Colonic mucosa (tissue), 4 donors: ENCODE results near the gene TEX10. TPM values are rescaled to one million over a fixed set of nuclear protein-coding genes. Genes with fewer than 3 reads are reported as not detected.
A peak's percentile ranks its signal among the peaks of the same experiment; 100 is the strongest.
"Not testable (repeated sequence)": the region's sequence is repeated elsewhere in the genome, so short reads cannot be mapped to it uniquely, and the experiment has no call there.

Experiments
- DNase-seq: peaks from one replicate; pipeline ENCODE4 v3.0.0-alpha.2; 2020
- H3K27ac ChIP-seq: fragments of 200-600 bp; one replicate; pipeline ENCODE4 v1.8.0; 2021
- H3K27me3 ChIP-seq: fragments of 200-600 bp; one replicate; pipeline ENCODE4 v1.8.0; 2021
- H3K36me3 ChIP-seq: fragments of 200-600 bp; one replicate; pipeline ENCODE4 v1.8.0; 2021
- H3K4me1 ChIP-seq: fragments of 200-600 bp; one replicate; pipeline ENCODE4 v1.8.0; 2021; ENCODE audit warnings: mild to moderate bottlenecking
- H3K4me3 ChIP-seq: fragments of 200-600 bp; one replicate; pipeline ENCODE4 v1.8.0; 2021
- H3K9ac ChIP-seq, 2 donors: one replicate each; pipeline ENCODE4 v1.7.0; 2013; ENCODE audit warnings: control low read depth in 2 of 2, low read depth in 2 of 2, low read length in 2 of 2
- H3K9me3 ChIP-seq: fragments of 200-600 bp; one replicate; pipeline ENCODE4 v1.8.0; 2021
- intact Hi-C: fragments of 100-400 bp; cut with DNase I; formaldehyde crosslinking; loops from one replicate; pipeline ENCODE4 v1.14.1; 2022
- total RNA-seq, 2 donors: library from RNA; stranded (reverse); fragmentation: NEBNext Ultra II Directional in 1 of 2; extraction: Animal tissue kit (Norgen Biotek cat#: 25700) in 1 of 2; gene quantifications; one replicate each; pipeline ENCODE4 v1.2.1, GENCODE V29; 2021
- TF ChIP-seq, protein P1 (sequence below): fragments of 200-600 bp; IDR thresholded peaks from one replicate; pipeline ENCODE4 v1.8.0; 2022; ENCODE audit warnings: antibody characterized with exemption, mild to moderate bottlenecking
- donor health status: healthy.
- donor health status: DM: no; HTN: no; CAD: no.
- donor health status: DM: no; HTN: no; CAD: no.

TEX10 gene
- total RNA-seq, 2 donors from 2014 or later = 8.3 to 11.5 TPM

DNA sequence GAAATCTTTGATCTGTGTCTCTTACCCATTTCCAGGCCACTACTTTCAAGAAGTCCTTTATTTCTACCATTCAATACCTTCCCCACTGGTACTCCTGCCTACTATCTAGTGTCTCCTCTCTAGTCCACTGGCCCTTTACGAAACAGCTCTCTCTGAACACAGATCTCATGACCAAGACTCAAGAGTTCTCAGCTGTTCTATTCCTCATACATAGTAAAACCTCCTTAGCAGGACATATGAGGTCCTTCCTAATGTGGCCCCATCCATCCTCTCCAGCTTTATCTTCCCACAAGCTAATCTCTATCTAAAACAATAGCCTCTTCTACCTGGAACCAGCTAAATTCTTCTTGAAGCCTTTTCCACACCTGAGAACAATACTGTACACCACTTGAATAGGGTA is 2.6 kb downstream of the TEX10 start:
- Histone ChIP-seq H3K27ac (no peak overlapping the region), H3K36me3 (no peaks in the 10 kb centered on the region), H3K27me3 (no peaks in the 10 kb centered on the region), H3K4me3 (no peak overlapping the region), H3K4me1 (peaks cover 5% of the 10 kb centered on the region), H3K9ac (no peak overlapping the region), H3K9me3 (no peaks in the 10 kb centered on the region)
- DNase-seq = no peak
- intact Hi-C loops = no loop called here
- TF ChIP-seq, protein P1, sequence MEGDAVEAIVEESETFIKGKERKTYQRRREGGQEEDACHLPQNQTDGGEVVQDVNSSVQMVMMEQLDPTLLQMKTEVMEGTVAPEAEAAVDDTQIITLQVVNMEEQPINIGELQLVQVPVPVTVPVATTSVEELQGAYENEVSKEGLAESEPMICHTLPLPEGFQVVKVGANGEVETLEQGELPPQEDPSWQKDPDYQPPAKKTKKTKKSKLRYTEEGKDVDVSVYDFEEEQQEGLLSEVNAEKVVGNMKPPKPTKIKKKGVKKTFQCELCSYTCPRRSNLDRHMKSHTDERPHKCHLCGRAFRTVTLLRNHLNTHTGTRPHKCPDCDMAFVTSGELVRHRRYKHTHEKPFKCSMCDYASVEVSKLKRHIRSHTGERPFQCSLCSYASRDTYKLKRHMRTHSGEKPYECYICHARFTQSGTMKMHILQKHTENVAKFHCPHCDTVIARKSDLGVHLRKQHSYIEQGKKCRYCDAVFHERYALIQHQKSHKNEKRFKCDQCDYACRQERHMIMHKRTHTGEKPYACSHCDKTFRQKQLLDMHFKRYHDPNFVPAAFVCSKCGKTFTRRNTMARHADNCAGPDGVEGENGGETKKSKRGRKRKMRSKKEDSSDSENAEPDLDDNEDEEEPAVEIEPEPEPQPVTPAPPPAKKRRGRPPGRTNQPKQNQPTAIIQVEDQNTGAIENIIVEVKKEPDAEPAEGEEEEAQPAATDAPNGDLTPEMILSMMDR = no peak

DNA sequence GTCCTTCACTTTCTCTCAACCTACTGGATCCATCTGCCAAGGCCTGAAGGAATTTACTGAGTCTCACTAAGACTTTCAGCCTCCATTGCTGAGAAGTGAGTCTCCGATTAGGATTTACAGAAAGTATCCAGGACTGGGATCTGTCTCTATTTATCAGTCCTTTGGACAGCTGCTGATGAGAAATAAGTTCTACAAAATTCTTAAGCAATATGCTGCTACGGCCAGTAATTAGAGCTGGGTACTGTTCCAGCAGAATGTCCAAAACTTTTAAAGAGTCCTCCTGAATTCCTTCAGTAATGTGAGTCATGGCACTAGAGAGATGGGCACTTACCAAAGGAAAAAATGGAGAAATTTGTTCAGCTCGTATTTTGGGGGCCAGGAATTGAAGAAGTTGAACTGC is 5.9 kb downstream of the TEX10 start:
- Histone ChIP-seq H3K9ac (no peak overlapping the region), H3K4me1 (peaks cover 5% of the 10 kb centered on the region), H3K27ac (no peak overlapping the region), H3K4me3 (no peak overlapping the region), H3K36me3 (no peaks in the 10 kb centered on the region), H3K9me3 (no peaks in the 10 kb centered on the region), H3K27me3 (no peaks in the 10 kb centered on the region)
- TF ChIP-seq, protein P1 = no peak
- intact Hi-C loops = loop anchor here (10.0 kb wide), 1 partner anchor 58 kb away; no protein-coding TSS in a partner anchor
- DNase-seq = no peak

DNA sequence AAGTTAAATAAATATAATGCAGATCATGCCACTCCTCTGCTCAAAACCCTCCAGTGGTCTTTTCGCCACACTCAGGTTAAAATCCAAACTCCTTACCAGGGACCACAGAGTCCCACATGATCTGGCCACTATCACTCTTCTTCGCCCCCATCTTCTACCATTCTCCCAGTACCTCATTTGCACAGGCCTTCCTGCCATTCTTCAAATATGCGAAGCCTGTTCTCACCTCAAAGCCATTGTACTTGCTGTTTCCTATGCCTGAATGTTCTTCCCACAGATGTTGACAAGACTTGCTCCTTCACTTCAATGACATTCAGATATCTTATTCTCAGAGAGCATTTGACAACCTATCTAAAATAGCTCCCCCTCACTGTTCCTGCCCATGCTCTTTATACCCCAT is 10.9 kb downstream of the TEX10 start:
- Histone ChIP-seq H3K9me3 (no peaks in the 10 kb centered on the region), H3K27ac (no peak overlapping the region), H3K36me3 (no peaks in the 10 kb centered on the region), H3K9ac (no peak overlapping the region), H3K27me3 (no peaks in the 10 kb centered on the region), H3K4me3 (no peak overlapping the region), H3K4me1 (no peaks in the 10 kb centered on the region)
- intact Hi-C loops = loop anchor here (10.0 kb wide), 1 partner anchor 63 kb away; no protein-coding TSS in a partner anchor
- no peak for DNase-seq
- TF ChIP-seq, protein P1 = no peak

DNA sequence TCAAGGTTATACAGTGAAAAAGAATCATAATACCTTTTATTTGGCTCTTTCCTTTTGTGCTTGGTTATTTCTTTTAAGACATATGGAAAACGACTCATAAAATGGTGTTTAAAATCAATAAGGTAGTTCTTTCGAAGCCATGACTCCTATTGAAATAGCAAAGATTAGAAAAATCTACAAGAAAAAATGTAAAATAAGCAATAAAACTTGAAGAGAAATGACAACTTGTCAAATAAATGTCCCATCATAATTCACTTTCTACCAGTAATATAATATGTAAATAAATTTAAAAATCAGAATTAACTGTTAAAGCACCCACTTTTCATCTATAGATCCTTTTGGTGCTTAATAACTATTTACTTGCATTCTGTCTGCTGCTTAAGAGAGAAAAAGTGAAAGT is 12.5 kb downstream of the TEX10 start:
- Histone ChIP-seq H3K4me3 (no peak overlapping the region), H3K27ac (no peak overlapping the region), H3K4me1 (no peaks in the 10 kb centered on the region), H3K36me3 (no peaks in the 10 kb centered on the region), H3K27me3 (no peaks in the 10 kb centered on the region), H3K9me3 (no peaks in the 10 kb centered on the region), H3K9ac (no peak overlapping the region)
- intact Hi-C loops = loop anchor here (10.0 kb wide), 1 partner anchor 65 kb away; no protein-coding TSS in a partner anchor
- no peak for DNase-seq
- TF ChIP-seq, protein P1 = no peak

DNA sequence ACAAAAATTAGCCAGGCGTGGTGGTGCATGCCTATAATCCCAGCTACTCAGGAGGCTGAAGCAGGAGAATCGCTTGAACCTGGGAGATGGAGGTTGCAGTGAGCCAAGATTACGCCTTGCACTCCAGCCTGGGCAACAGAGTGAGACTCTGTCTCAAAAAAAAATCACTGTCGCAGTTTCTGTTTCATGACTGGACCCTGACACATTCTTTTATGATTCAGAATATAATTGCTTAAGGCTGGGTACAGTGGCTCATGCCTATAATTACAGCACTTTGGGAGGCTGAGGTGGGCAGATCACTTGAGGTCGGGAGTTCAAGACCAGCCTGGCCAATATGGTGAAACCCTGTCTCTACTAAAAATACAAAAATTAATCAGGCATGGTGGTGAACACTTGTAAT is 14.0 kb downstream of the TEX10 start:
- H3K9me3 ChIP-seq, H3K27me3 ChIP-seq, H3K4me3 ChIP-seq, H3K36me3 ChIP-seq, DNase-seq, intact Hi-C loops, H3K27ac ChIP-seq, H3K9ac ChIP-seq, H3K4me1 ChIP-seq: not testable (repeated sequence)

DNA sequence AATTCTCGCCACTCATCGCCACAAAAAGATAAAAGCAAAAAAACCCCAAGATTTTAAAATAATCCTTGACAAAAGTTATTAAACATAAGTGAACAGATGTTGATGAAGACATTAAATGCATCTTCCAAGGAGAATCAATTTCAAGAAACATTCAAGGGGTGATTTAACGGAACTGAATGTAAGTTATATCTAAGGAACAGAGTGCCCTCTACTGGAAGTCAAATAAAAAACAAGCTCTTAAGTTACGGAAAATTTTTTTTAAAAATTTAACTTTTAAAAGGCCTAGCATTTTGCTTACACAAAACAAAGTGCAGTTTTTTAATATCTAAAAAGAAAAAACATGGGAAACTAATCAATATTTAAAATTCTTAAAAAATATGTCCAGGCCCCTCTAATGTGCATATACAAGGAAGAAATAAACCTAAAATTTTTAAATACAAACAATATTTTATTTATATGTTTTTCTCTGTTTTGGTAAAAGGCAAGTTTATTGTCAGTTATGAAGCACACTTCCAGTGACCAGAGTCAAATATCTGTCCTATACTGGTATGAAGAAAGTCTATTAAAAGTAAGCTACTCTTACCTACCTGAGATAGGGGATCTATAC is 28.0 kb downstream of the TEX10 start:
- Histone ChIP-seq H3K9me3 (no peaks in the 10 kb centered on the region), H3K27me3 (no peaks in the 10 kb centered on the region), H3K4me3 (no peak overlapping the region), H3K36me3 (peaks cover 3% of the 10 kb centered on the region), H3K9ac (no peak overlapping the region), H3K4me1 (no peaks in the 10 kb centered on the region), H3K27ac (no peak overlapping the region)
- intact Hi-C loops = no loop called here
- TF ChIP-seq, protein P1 = peak; percentile 38
- DNase-seq = no peak
